Measurements from ENCODE around the gene DAZAP1.

Gene DAZAP1

GRCh38 chr19:1468274-1468820 lies 61.0 kb downstream of the DAZAP1 start:
- Histone ChIP-seq H3K9me2 (replicated peaks; ENCODE audit: insufficient read depth, low read length) (no peaks in the 10 kb centered on the region), H3K9ac (ENCODE audit: low read length) (no peak overlapping the region), H3K36me3 (ENCODE audit: low read length) (no peaks in the 10 kb centered on the region), H3K9me3 (ENCODE audit: insufficient read depth, low read length) (no peaks in the 10 kb centered on the region), H3K27me3 (ENCODE audit: low read length) (no peaks in the 10 kb centered on the region), H3K4me3 (ENCODE audit: insufficient read depth, low read length, poor library complexity, severe bottlenecking) (no peak overlapping the region), H2AFZ (ENCODE audit: low read depth, low read length, severe bottlenecking) (no peak overlapping the region), H3K79me2 (ENCODE audit: insufficient read depth, low read length) (no peaks in the 10 kb centered on the region), H3K4me2 (ENCODE audit: low read depth, low read length, poor library complexity, severe bottlenecking) (no peak overlapping the region), H3F3A (ENCODE audit: insufficient read depth) (no peaks in the 10 kb centered on the region), H3K27ac (ENCODE audit: low read depth, low read length) (no peak overlapping the region), H4K20me1 (ENCODE audit: low read depth, low read length) (peaks cover 3% of the 10 kb centered on the region; the same call in 1 of the 2 replicates)
- no peak for TF ChIP-seq CTCF (IDR thresholded peaks at IDR 0.05; ENCODE audit: insufficient read depth, low read length, poor library complexity, severe bottlenecking)
- TF ChIP-seq EZH2phosphoT487 (conservative IDR thresholded peaks at IDR 0.05; ENCODE audit: low read length): no peak

GRCh38 chr19:1468821-1469254 lies 61.5 kb downstream of the DAZAP1 start:
- Histone ChIP-seq H3K79me2 (ENCODE audit: insufficient read depth, low read length) (no peaks in the 10 kb centered on the region), H4K20me1 (ENCODE audit: low read depth, low read length) (peaks cover 3% of the 10 kb centered on the region; the same call in 1 of the 2 replicates), H3K9me3 (ENCODE audit: insufficient read depth, low read length) (no peaks in the 10 kb centered on the region), H3K4me2 (ENCODE audit: low read depth, low read length, poor library complexity, severe bottlenecking) (no peak overlapping the region), H3K36me3 (ENCODE audit: low read length) (no peaks in the 10 kb centered on the region), H3K4me3 (ENCODE audit: insufficient read depth, low read length, poor library complexity, severe bottlenecking) (no peak overlapping the region), H3K9ac (ENCODE audit: low read length) (no peak overlapping the region), H2AFZ (ENCODE audit: low read depth, low read length, severe bottlenecking) (no peak overlapping the region), H3K27ac (ENCODE audit: low read depth, low read length) (no peak overlapping the region), H3K9me2 (replicated peaks; ENCODE audit: insufficient read depth, low read length) (no peaks in the 10 kb centered on the region), H3F3A (ENCODE audit: insufficient read depth) (no peaks in the 10 kb centered on the region), H3K27me3 (ENCODE audit: low read length) (no peaks in the 10 kb centered on the region)
- TF ChIP-seq CTCF (IDR thresholded peaks at IDR 0.05; ENCODE audit: insufficient read depth, low read length, poor library complexity, severe bottlenecking): no peak
- TF ChIP-seq EZH2phosphoT487 (conservative IDR thresholded peaks at IDR 0.05; ENCODE audit: low read length): no peak

- no peaks in the 10 kb centered on the region for H3K9me2 ChIP-seq (replicated peaks; ENCODE audit: insufficient read depth, low read length)
- no peak overlapping the region for H3K27ac ChIP-seq (ENCODE audit: low read depth, low read length)
- no peaks in the 10 kb centered on the region for H3K27me3 ChIP-seq (ENCODE audit: low read length)
- no peaks in the 10 kb centered on the region for H3F3A ChIP-seq (ENCODE audit: insufficient read depth)
- no peak overlapping the region for H3K4me3 ChIP-seq (ENCODE audit: insufficient read depth, low read length, poor library complexity, severe bottlenecking)
- no peaks in the 10 kb centered on the region for H3K36me3 ChIP-seq (ENCODE audit: low read length)
- peaks cover 3% of the 10 kb centered on the region; the same call in 1 of the 2 replicates for H4K20me1 ChIP-seq (ENCODE audit: low read depth, low read length)
- no peaks in the 10 kb centered on the region for H3K79me2 ChIP-seq (ENCODE audit: insufficient read depth, low read length)
- H3K9ac ChIP-seq (ENCODE audit: low read length): no peak overlapping the region
- TF ChIP-seq EZH2phosphoT487 (conservative IDR thresholded peaks at IDR 0.05; ENCODE audit: low read length) (no peak), CTCF (IDR thresholded peaks at IDR 0.05; ENCODE audit: insufficient read depth, low read length, poor library complexity, severe bottlenecking) (no peak)
- H2AFZ ChIP-seq (ENCODE audit: low read depth, low read length, severe bottlenecking): no peak overlapping the region
- no peak overlapping the region for H3K4me2 ChIP-seq (ENCODE audit: low read depth, low read length, poor library complexity, severe bottlenecking)
- H3K9me3 ChIP-seq (ENCODE audit: insufficient read depth, low read length): no peaks in the 10 kb centered on the region
These were observed 62.1 kb downstream of the DAZAP1 start for GRCh38 chr19:1469255-1470054.
